ENCODE results near the gene IKZF1.

Gene IKZF1

GRCh38 chr7:50416527-50417182, 112.1 kb downstream of the IKZF1 start:
- no peak for DNase-seq

- peak; percentile 84 for DNase-seq
Measured at GRCh38 chr7:50418086-50418515, 113.6 kb downstream of the IKZF1 start.

GRCh38 chr7:50418526-50419290, 114.2 kb downstream of the IKZF1 start:
- no peak for DNase-seq

- DNase-seq: no peak
Measured at GRCh38 chr7:50421043-50421442, 116.5 kb downstream of the IKZF1 start.

GRCh38 chr7:50422858-50423257, 118.3 kb downstream of the IKZF1 start:
- DNase-seq: no peak

- DNase-seq: no peak
Measured at GRCh38 chr7:50423860-50424259, 119.3 kb downstream of the IKZF1 start.

GRCh38 chr7:50425318-50425717, 120.8 kb downstream of the IKZF1 start:
- DNase-seq: no peak

- DNase-seq: no peak
Measured at GRCh38 chr7:50426280-50427045, 121.9 kb downstream of the IKZF1 start.

GRCh38 chr7:50427518-50427917, 123.0 kb downstream of the IKZF1 start:
- no peak for DNase-seq

- DNase-seq: no peak
Measured at GRCh38 chr7:50428911-50429310, 124.4 kb downstream of the IKZF1 start.

- DNase-seq: no peak
Measured at GRCh38 chr7:50431316-50431715, 126.8 kb downstream of the IKZF1 start.

- no peak for DNase-seq
Measured at GRCh38 chr7:50431722-50432305, 127.3 kb downstream of the IKZF1 start.

- DNase-seq: no peak
Measured at GRCh38 chr7:50436133-50436806, 131.8 kb downstream of the IKZF1 start.

GRCh38 chr7:50446542-50446960, 142.0 kb downstream of the IKZF1 start:
- peak; percentile 52 for DNase-seq

GRCh38 chr7:50448823-50449222, 144.3 kb downstream of the IKZF1 start:
- no peak for DNase-seq

- no peak for DNase-seq
Measured at GRCh38 chr7:50449501-50449880, 145.0 kb downstream of the IKZF1 start.

GRCh38 chr7:50449881-50450589, 145.5 kb downstream of the IKZF1 start, which contains the start of gene FIGNL1:
FIGNL1 (minus strand) TSS chr7:50450350; CDS start chr7:50447287, 3,063 bp downstream.
- DNase-seq: peak; percentile 90

GRCh38 chr7:50450590-50451032, 146.1 kb downstream of the IKZF1 start:
- peak; percentile 41 for DNase-seq
